ENCODE results near the gene OPTC.

GRCh38 chr1:203534526-203534925 lies 40.6 kb downstream of the OPTC start:
- TF ChIP-seq ZNF423 (tag by site-specific recombination; IDR thresholded peaks at IDR 0.05) (no peak), CTCF (tag by site-specific recombination; IDR thresholded peaks at IDR 0.05) (no peak), PRDM1 (tag by site-specific recombination; IDR thresholded peaks at IDR 0.05) (no peak), ZNF777 (tag by site-specific recombination; IDR thresholded peaks at IDR 0.05; ENCODE audit: borderline replicate concordance) (no peak), REST (tag by site-specific recombination; IDR thresholded peaks at IDR 0.05) (no peak), ELK4 (IDR thresholded peaks at IDR 0.05; ENCODE audit: borderline replicate concordance, low read depth, low read length) (no peak), ZNF239 (tag by site-specific recombination; IDR thresholded peaks at IDR 0.05) (no peak)
